Naive thymus-derived CD8-positive, alpha-beta T cell (primary cell): ENCODE results near the gene ADGRG7. TPM values are rescaled to one million over a fixed set of nuclear protein-coding genes. Genes with fewer than 3 reads are reported as not detected.
A peak's percentile ranks its signal among the peaks of the same experiment; 100 is the strongest.
"Not testable (repeated sequence)": the region's sequence is repeated elsewhere in the genome, so short reads cannot be mapped to it uniquely, and the experiment has no call there.

ENCODE experiments used
- ATAC-seq, 2 donors: fragments of 150-1000 bp; cut with Tn5 transposase in 1 of 2; sonication (Bioruptor Pico), chemical (Tn5 transposase) in 1 of 2; 1 replicate in 1 of 2; 2 replicates in 1 of 2; pipeline ENCODE4 v1.10.0; 2021; ENCODE audit warnings: mild to moderate bottlenecking in 2 of 2, moderate library complexity in 2 of 2
- POLR2A ChIA-PET: fragments of 350-600 bp; sonication (Branson Sonifier 250); formaldehyde crosslinking; loops from one replicate; lab custom pipeline; 2021; ENCODE audit warnings: antibody characterized with exemption; lab: Charles Lee
- DNase-seq, 10 donors: peaks; one replicate each; pipeline versions ENCODE4 v3.0.0 to v3.0.0-alpha.2; 2020 to 2022
- H3K27ac Mint-ChIP-seq, 10 donors: one replicate each; pipeline ENCODE4 v1.8.0; 2020 to 2022; ENCODE audit warnings: mild to moderate bottlenecking in 10 of 10, mixed read lengths in 10 of 10, moderate library complexity in 4 of 10, inconsistent platforms in 1 of 10
- H3K27me3 Mint-ChIP-seq, 5 donors: one replicate each; pipeline ENCODE4 v1.8.0; 2021 to 2022; ENCODE audit warnings: mixed read lengths in 5 of 5
- H3K36me3 Mint-ChIP-seq, 3 donors: one replicate each; pipeline ENCODE4 v1.8.0; 2020 to 2022; ENCODE audit warnings: mixed read lengths in 3 of 3, mild to moderate bottlenecking in 2 of 3, inconsistent platforms in 1 of 3
- H3K4me1 Mint-ChIP-seq, 4 donors: one replicate each; pipeline ENCODE4 v1.8.0; 2021 to 2022; ENCODE audit warnings: mixed read lengths in 4 of 4
- H3K4me3 Mint-ChIP-seq, 10 donors: one replicate each; pipeline ENCODE4 v1.8.0; 2020 to 2022; ENCODE audit warnings: mild to moderate bottlenecking in 10 of 10, mixed read lengths in 10 of 10, moderate library complexity in 6 of 10, inconsistent platforms in 1 of 10
- H3K9me3 Mint-ChIP-seq, 9 donors: one replicate each; pipeline ENCODE4 v1.8.0; 2020 to 2022; ENCODE audit warnings: mixed read lengths in 9 of 9, mild to moderate bottlenecking in 3 of 9, inconsistent platforms in 1 of 9, moderate library complexity in 1 of 9
- polyA plus RNA-seq, 3 donors: library from polyadenylated mRNA; unstranded; fragments of 300-500 nt; fragmentation: Illumina TruSeq; gene quantifications; one replicate each; pipeline ENCODE4 v1.2.3, GENCODE V29; 2021
- total RNA-seq, 8 experiments: library from RNA in 2 of 8; stranded (reverse) in 2 of 8; gene quantifications; one replicate each; pipeline ENCODE4 v1.2.3 and lab custom pipeline; 2021 to 2026

The ADGRG7 gene
- total and polyA plus RNA-seq, 5 experiments from 2014 or later, result not detected

- Mint-ChIP-seq H3K27ac (peak overlapping the region in 2 of 10 donors; percentile 51 to 60), H3K36me3 (no peaks in the 10 kb centered on the region), H3K27me3 (peaks cover 0 to 10% (median 0%) of the 10 kb centered on the region in 5 donors), H3K4me3 (no peak overlapping the region), H3K9me3 (peaks cover 0 to 3% (median 0%) of the 10 kb centered on the region in 9 donors), H3K4me1 (peaks cover 5 to 15% (median 10%) of the 10 kb centered on the region in 4 donors)
- POLR2A ChIA-PET, result no interaction called here
- DNase-seq (no peak), ATAC-seq (no peak)
These were observed 52.9 kb downstream of the ADGRG7 start for GRCh38 chr3:100662113-100662823.

- peak overlapping the region in 9 of 10 donors; percentile 1 to 71 (median 49) for H3K4me3 Mint-ChIP-seq
- peaks cover 0 to 10% (median 4%) of the 10 kb centered on the region in 9 donors for H3K9me3 Mint-ChIP-seq
- POLR2A ChIA-PET, result interaction anchor here (0.7 kb wide), 1 partner anchor 1017 kb away, joined by 3 read pairs; no protein-coding TSS in a partner anchor
- peak in 2 of 10 donors; percentile 4 to 24 for DNase-seq
- peak overlapping the region in 7 of 10 donors; percentile 7 to 65 (median 24) for H3K27ac Mint-ChIP-seq
- H3K27me3 Mint-ChIP-seq, result peaks cover 0 to 3% (median 0%) of the 10 kb centered on the region in 5 donors
- peaks cover 0 to 3% (median 0%) of the 10 kb centered on the region in 3 donors for H3K36me3 Mint-ChIP-seq
- peak; percentile 41 to 61 for ATAC-seq
- peaks cover 5 to 15% (median 10%) of the 10 kb centered on the region in 4 donors for H3K4me1 Mint-ChIP-seq
These were observed 55.8 kb downstream of the ADGRG7 start for GRCh38 chr3:100665230-100665629.

- H3K4me3 Mint-ChIP-seq, POLR2A ChIA-PET: not testable (repeated sequence)
These were observed 57.3 kb downstream of the ADGRG7 start for GRCh38 chr3:100666699-100667098.

GRCh38 chr3:100667316-100667715, 57.9 kb downstream of the ADGRG7 start:
- H3K27me3 Mint-ChIP-seq, ATAC-seq, POLR2A ChIA-PET, H3K27ac Mint-ChIP-seq, H3K36me3 Mint-ChIP-seq, H3K4me3 Mint-ChIP-seq, DNase-seq: not testable (repeated sequence)
- Mint-ChIP-seq H3K4me1 (peaks cover 5 to 15% (median 10%) of the 10 kb centered on the region in 4 donors), H3K9me3 (peaks cover 0 to 26% (median 15%) of the 10 kb centered on the region in 9 donors)

More at GRCh38 chr3:100666699-100667098, 57.3 kb downstream of the ADGRG7 start:
- peaks cover 5 to 15% (median 10%) of the 10 kb centered on the region in 4 donors for H3K4me1 Mint-ChIP-seq
- not testable (repeated sequence) for H3K27ac Mint-ChIP-seq, H3K27me3 Mint-ChIP-seq, H3K36me3 Mint-ChIP-seq, ATAC-seq, DNase-seq
- peaks cover 0 to 22% (median 15%) of the 10 kb centered on the region in 9 donors for H3K9me3 Mint-ChIP-seq

- POLR2A ChIA-PET, H3K36me3 Mint-ChIP-seq: not testable (repeated sequence)
These were observed 61.6 kb downstream of the ADGRG7 start for GRCh38 chr3:100670995-100671394.

GRCh38 chr3:100681496-100681895, 72.1 kb downstream of the ADGRG7 start:
- Mint-ChIP-seq H3K4me3 (no peak overlapping the region), H3K27me3 (peaks cover 0 to 9% (median 7%) of the 10 kb centered on the region in 5 donors), H3K36me3 (peaks cover 0 to 5% (median 0%) of the 10 kb centered on the region in 3 donors), H3K4me1 (no peaks in the 10 kb centered on the region), H3K27ac (no peak overlapping the region), H3K9me3 (peaks cover 0 to 11% (median 0%) of the 10 kb centered on the region in 9 donors)
- no peak for DNase-seq
- ATAC-seq, result no peak
- POLR2A ChIA-PET, result no interaction called here

More at GRCh38 chr3:100670995-100671394, 61.6 kb downstream of the ADGRG7 start:
- not testable (repeated sequence) for ATAC-seq, DNase-seq, H3K4me1 Mint-ChIP-seq, H3K27ac Mint-ChIP-seq, H3K27me3 Mint-ChIP-seq, H3K4me3 Mint-ChIP-seq
- peaks cover 0 to 29% (median 18%) of the 10 kb centered on the region in 9 donors for H3K9me3 Mint-ChIP-seq

- Mint-ChIP-seq H3K36me3 (peaks cover 0 to 5% (median 0%) of the 10 kb centered on the region in 3 donors), H3K4me1 (no peaks in the 10 kb centered on the region), H3K27me3 (peaks cover 0 to 8% (median 5%) of the 10 kb centered on the region in 5 donors), H3K9me3 (peaks cover 0 to 11% (median 0%) of the 10 kb centered on the region in 9 donors), H3K27ac (no peak overlapping the region), H3K4me3 (no peak overlapping the region)
- ATAC-seq (peak in 1 of 2 donors; percentile 23), DNase-seq (no peak)
- POLR2A ChIA-PET, result no interaction called here
These were observed 72.9 kb downstream of the ADGRG7 start for GRCh38 chr3:100682056-100682853.

- POLR2A ChIA-PET, result interaction anchor here (1.0 kb wide), 1 partner anchor 26 kb away, joined by 4 read pairs; the partner anchor contains the start of gene TFG
- H3K36me3 Mint-ChIP-seq, result no peaks in the 10 kb centered on the region
- no peak overlapping the region for H3K4me3 Mint-ChIP-seq
- ATAC-seq (no peak), DNase-seq (no peak)
- H3K27ac Mint-ChIP-seq, result no peak overlapping the region
- H3K27me3 Mint-ChIP-seq, result peaks cover 0 to 10% (median 4%) of the 10 kb centered on the region in 5 donors
- peaks cover 0 to 6% (median 0%) of the 10 kb centered on the region in 9 donors for H3K9me3 Mint-ChIP-seq
- H3K4me1 Mint-ChIP-seq, result no peaks in the 10 kb centered on the region
These were observed 73.7 kb downstream of the ADGRG7 start for GRCh38 chr3:100682854-100683760.

- Mint-ChIP-seq H3K27ac (no peak overlapping the region), H3K9me3 (peaks cover 0 to 6% (median 0%) of the 10 kb centered on the region in 9 donors), H3K36me3 (no peaks in the 10 kb centered on the region), H3K4me1 (no peaks in the 10 kb centered on the region), H3K4me3 (no peak overlapping the region), H3K27me3 (peaks cover 16 to 83% (median 44%) of the 10 kb centered on the region in 5 donors)
- POLR2A ChIA-PET, result no interaction called here
- DNase-seq (no peak), ATAC-seq (no peak)
These were observed 83.8 kb downstream of the ADGRG7 start for GRCh38 chr3:100693225-100693624.

- H3K4me1 Mint-ChIP-seq, result no peaks in the 10 kb centered on the region
- no peak overlapping the region for H3K4me3 Mint-ChIP-seq
- ATAC-seq (no peak), DNase-seq (no peak)
- H3K27ac Mint-ChIP-seq, result no peak overlapping the region
- no peaks in the 10 kb centered on the region for H3K9me3 Mint-ChIP-seq
- H3K27me3 Mint-ChIP-seq, result peaks cover 23 to 82% (median 48%) of the 10 kb centered on the region in 5 donors
- POLR2A ChIA-PET, result no interaction called here
- no peaks in the 10 kb centered on the region for H3K36me3 Mint-ChIP-seq
These were observed 86.3 kb downstream of the ADGRG7 start for GRCh38 chr3:100695696-100696095.

- Mint-ChIP-seq H3K4me3 (no peak overlapping the region), H3K27me3 (peaks cover 25 to 82% (median 45%) of the 10 kb centered on the region in 5 donors), H3K36me3 (no peaks in the 10 kb centered on the region), H3K27ac (no peak overlapping the region), H3K9me3 (no peaks in the 10 kb centered on the region), H3K4me1 (no peaks in the 10 kb centered on the region)
- no peak for DNase-seq
- POLR2A ChIA-PET, result no interaction called here
- no peak for ATAC-seq
These were observed 86.8 kb downstream of the ADGRG7 start for GRCh38 chr3:100696161-100696560.

- Mint-ChIP-seq H3K36me3 (no peaks in the 10 kb centered on the region), H3K27ac (no peak overlapping the region), H3K9me3 (no peaks in the 10 kb centered on the region), H3K27me3 (peaks cover 29 to 83% (median 43%) of the 10 kb centered on the region in 5 donors), H3K4me1 (no peaks in the 10 kb centered on the region), H3K4me3 (no peak overlapping the region)
- no peak for ATAC-seq
- DNase-seq, result no peak
- POLR2A ChIA-PET, result no interaction called here
These were observed 87.8 kb downstream of the ADGRG7 start for GRCh38 chr3:100697172-100697571.
